Measurements from ENCODE around the gene KANSL1.

The KANSL1 gene

DNA sequence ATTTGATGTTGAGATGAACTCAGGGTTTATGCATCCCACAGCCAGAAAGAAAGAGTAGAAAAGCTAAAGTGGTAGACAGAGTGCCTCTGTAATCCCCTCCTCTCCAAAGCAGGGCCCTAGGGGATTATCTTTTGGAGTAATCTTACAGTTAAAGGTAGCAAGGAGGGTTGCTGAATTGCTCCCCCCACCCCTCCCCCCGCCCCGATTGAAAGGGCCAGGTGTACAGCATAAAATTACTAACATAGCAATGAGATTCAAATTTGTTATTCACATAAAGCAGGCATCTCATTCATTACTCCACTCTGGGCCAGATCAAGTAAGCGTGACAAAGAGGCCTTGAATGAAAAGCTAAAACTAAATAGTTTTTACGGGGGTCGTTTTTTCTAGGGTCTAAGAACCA is 121.4 kb downstream of the KANSL1 start:
- no peak for DNase-seq (ENCODE audit: low spot score)
- TF ChIP-seq, protein P1, sequence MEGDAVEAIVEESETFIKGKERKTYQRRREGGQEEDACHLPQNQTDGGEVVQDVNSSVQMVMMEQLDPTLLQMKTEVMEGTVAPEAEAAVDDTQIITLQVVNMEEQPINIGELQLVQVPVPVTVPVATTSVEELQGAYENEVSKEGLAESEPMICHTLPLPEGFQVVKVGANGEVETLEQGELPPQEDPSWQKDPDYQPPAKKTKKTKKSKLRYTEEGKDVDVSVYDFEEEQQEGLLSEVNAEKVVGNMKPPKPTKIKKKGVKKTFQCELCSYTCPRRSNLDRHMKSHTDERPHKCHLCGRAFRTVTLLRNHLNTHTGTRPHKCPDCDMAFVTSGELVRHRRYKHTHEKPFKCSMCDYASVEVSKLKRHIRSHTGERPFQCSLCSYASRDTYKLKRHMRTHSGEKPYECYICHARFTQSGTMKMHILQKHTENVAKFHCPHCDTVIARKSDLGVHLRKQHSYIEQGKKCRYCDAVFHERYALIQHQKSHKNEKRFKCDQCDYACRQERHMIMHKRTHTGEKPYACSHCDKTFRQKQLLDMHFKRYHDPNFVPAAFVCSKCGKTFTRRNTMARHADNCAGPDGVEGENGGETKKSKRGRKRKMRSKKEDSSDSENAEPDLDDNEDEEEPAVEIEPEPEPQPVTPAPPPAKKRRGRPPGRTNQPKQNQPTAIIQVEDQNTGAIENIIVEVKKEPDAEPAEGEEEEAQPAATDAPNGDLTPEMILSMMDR (IDR thresholded peaks at IDR 0.05; ENCODE audit: extremely low read depth, missing control alignments): no peak

DNA sequence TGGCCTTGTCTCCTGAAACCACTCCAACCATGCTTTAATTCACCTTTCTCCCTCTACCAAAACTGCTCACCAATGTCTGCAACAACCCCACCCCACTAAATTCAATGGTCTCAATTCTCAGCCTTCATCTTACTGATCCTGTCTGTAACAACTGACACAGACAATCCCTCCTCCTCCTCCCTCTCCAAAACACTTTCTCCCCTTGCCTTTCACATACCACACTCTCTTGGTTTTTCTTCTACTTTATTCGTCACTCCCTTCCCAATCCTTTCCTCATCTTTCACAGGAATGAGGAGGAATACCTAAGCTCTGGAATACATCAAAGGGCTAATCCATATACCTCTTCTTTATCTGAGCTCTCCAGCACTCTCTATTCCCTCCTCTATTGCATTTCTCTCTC is 128.8 kb downstream of the KANSL1 start:
- TF ChIP-seq, protein P1 (IDR thresholded peaks at IDR 0.05; ENCODE audit: extremely low read depth, missing control alignments): no peak
- no peak for DNase-seq (ENCODE audit: low spot score)

- DNase-seq (ENCODE audit: low spot score): no peak
- TF ChIP-seq, protein P1 (IDR thresholded peaks at IDR 0.05; ENCODE audit: extremely low read depth, missing control alignments): no peak
Observed at GRCh38 chr17:46063241-46063640, 130.0 kb downstream of the KANSL1 start.

DNA sequence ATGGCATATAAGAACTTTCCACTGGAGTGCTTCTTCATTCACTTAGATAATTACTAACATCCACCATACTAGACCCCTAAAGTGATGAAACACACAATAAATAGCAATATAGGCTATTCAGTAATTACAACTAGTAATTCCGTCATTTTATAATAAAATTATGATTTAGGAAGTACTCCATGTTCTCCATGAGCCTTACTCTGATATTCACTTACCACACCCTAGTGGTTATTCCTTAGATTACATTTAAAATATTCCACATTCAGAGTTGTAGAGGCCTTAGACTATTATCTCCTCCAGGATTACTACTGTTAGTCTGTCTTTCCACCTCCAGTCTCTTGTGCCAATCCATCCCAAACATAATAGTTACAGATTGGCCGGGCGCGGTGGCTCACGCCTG is 131.8 kb downstream of the KANSL1 start:
- DNase-seq (ENCODE audit: low spot score): no peak
- TF ChIP-seq, protein P1 (IDR thresholded peaks at IDR 0.05; ENCODE audit: extremely low read depth, missing control alignments): no peak

- TF ChIP-seq, protein P1 (IDR thresholded peaks at IDR 0.05; ENCODE audit: extremely low read depth, missing control alignments): no peak
Observed at GRCh38 chr17:46060461-46060860, 132.8 kb downstream of the KANSL1 start.

GRCh38 chr17:46059486-46059885 is 133.7 kb downstream of the KANSL1 start:
- DNase-seq (ENCODE audit: low spot score): no peak

More at GRCh38 chr17:46060461-46060860, 132.8 kb downstream of the KANSL1 start:
- DNase-seq (ENCODE audit: low spot score): no peak

DNA sequence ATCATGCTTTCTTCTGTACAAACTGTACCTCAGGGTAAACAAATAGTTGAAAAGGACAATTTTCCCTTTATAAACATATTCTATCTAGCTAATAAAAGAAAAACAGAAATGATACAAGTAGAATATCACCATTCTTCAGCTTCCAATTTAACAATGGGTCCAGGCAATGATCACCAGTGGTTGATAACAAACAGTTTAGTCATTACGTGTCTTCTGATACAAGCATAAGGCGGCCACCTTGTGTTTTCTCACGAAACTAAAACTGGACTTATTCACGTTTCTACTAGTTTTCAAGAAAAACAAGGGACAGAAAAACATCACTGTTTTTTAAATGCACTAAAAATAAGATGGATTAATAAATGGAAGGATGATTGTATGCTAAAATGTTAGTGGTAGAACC is 135.9 kb downstream of the KANSL1 start:
- no peak for DNase-seq (ENCODE audit: low spot score)
- TF ChIP-seq, protein P1 (IDR thresholded peaks at IDR 0.05; ENCODE audit: extremely low read depth, missing control alignments): no peak

More at GRCh38 chr17:46059486-46059885, 133.7 kb downstream of the KANSL1 start:
- TF ChIP-seq, protein P1 (IDR thresholded peaks at IDR 0.05; ENCODE audit: extremely low read depth, missing control alignments): no peak

Measured in GM20000 (cell line).